HG03108 (cell line): ENCODE measurements around the gene PCSK9.
A peak's percentile ranks its signal among the peaks of the same experiment; 100 is the strongest.

Experiments used
- ATAC-seq: cut with Tn5 transposase; IDR thresholded peaks from one replicate; pipeline ENCODE4 v1.9.1; 2021; ENCODE audit warnings: moderate library complexity; ENCODE audit not compliant: unreplicated experiment

The PCSK9 gene

DNA sequence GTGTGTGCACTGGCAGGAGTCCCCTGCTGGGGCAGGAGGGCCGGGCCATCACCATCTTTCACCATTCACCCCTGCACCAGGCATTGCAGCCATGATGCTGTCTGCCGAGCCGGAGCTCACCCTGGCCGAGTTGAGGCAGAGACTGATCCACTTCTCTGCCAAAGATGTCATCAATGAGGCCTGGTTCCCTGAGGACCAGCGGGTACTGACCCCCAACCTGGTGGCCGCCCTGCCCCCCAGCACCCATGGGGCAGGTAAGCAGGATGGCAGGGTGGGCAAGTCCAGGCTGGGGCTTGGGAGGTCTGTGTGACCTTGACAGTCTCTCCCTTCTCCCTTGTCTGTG, 18.6 kb downstream of the PCSK9 start:
- no peak for ATAC-seq

DNA sequence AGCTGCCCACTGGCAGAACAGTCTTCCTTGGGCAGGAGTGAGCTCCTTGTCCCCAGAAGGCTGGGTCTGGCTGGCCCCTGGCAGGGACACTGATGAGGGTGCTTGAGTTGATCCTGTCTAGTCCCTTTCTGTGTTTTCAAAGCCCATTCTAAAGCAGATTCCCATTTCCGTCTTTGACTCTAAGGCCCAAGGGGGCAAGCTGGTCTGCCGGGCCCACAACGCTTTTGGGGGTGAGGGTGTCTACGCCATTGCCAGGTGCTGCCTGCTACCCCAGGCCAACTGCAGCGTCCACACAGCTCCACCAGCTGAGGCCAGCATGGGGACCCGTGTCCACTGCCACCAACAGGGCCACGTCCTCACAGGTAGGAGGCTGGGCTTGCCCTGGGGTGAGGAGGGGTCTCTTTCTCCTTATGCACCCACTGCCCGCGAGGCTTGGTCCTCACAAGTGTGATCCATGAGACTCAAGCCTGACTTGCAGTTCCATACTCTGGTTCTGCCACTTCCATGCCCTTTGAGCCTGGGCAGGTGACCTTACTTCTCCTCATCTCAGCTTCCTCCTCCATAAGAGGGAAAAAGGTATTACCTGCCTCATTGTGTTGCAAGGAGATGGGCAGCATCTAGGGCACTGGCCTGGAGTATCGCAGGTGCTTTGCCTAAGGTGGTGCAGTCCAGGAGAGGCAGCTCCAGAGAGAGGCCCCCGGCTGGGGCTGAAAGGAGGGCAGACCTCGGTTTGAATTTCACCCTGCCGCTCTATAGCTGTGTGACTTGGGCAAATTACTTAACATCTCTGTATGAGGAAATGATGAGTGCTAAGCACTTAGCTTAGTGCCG, 20.2 kb downstream of the PCSK9 start:
- ATAC-seq: no peak

DNA sequence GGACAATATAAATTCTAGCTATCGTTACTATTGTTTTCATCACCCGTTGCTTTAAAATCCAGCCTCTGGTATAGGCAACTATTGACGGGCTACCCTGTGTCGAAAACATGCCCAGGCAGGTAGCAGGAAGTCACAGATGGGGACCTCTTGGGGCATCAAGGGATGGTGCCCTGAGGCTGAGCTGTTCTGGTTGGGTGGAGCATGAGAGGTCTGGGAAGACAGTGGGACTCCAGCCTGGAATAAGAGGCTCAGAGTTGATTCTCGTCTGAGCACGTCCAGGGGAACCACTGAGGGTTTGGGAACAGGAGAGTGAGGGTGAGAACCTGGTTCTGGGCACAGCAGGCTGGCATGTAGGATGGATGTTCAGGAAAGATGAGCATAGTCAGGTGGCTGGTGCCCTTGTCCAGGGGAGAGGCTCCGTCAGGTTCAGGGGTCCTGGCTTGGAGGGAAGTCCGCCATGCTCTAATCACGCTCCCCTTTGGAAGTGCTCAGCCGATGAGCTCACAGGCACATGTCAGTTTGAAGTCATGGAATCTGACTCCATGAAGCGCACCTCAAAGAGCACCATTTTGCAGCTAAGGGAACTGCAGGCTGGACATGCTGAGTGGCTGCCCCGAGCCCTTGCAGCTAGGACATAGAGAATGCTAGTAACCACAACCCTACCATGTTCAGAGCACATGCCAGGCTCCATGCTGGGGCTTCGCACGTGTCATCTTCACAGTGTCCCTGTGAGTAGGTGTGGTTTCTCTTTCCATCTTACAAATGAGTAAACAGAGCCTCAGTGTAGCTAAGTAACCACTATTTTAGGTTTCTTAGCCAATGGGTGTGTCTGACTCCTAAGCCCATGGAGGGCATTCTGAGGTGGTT, 21.0 kb downstream of the PCSK9 start:
- no peak for ATAC-seq

DNA sequence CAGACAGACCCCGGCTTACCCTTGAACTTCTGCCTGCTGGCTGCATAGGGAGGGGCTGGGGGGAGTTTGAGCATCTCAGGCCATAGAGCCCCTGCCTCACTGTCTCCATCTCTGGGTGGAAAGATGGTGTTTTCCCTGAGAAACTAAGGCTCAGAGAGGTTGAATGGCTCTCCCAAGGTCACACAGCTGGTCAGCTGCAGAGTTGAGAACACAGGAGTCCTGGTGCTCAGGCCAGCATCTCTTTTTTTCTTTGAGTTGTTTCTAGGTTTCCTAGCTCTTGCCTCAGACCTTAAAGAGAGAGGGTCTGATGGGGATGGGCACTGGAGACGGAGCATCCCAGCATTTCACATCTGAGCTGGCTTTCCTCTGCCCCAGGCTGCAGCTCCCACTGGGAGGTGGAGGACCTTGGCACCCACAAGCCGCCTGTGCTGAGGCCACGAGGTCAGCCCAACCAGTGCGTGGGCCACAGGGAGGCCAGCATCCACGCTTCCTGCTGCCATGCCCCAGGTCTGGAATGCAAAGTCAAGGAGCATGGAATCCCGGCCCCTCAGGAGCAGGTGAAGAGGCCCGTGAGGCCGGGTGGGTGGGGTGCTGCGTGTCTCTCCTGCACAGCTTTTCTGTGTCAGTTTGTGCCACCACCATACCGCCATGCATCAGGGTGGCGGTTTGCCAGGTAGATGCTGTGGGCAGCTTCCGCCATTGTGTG, 21.8 kb downstream of the PCSK9 start:
- ATAC-seq: no peak

DNA sequence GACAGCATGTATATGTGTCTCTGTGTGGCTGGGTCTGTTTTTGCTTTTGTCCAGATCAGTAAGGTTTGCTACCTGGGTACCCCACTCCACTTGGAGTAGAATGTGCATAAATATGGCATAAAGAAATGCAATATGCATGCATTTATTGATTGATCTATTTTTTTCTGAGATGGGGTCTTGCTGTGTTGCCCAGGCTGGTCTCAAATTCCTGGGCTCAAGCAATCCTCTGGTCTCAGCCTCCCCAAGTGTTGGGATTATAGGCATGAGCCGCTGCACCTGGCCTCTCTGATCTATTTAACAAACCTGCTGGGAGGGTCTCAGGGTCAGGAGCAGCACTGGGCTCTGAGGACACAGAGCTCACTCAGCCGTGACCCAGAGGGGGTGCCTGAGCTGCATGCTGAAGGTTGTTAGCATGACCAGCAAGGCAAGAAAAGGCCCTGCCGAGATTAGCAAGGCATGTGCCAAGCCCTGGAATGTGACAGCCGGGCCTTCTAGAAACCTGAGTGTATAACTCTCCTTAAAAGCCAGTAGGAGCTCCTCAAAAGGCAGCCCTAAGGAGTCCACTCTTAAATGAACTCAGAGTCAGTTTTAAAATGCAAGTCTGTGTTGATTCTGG, 22.5 kb downstream of the PCSK9 start:
- no peak for ATAC-seq

DNA sequence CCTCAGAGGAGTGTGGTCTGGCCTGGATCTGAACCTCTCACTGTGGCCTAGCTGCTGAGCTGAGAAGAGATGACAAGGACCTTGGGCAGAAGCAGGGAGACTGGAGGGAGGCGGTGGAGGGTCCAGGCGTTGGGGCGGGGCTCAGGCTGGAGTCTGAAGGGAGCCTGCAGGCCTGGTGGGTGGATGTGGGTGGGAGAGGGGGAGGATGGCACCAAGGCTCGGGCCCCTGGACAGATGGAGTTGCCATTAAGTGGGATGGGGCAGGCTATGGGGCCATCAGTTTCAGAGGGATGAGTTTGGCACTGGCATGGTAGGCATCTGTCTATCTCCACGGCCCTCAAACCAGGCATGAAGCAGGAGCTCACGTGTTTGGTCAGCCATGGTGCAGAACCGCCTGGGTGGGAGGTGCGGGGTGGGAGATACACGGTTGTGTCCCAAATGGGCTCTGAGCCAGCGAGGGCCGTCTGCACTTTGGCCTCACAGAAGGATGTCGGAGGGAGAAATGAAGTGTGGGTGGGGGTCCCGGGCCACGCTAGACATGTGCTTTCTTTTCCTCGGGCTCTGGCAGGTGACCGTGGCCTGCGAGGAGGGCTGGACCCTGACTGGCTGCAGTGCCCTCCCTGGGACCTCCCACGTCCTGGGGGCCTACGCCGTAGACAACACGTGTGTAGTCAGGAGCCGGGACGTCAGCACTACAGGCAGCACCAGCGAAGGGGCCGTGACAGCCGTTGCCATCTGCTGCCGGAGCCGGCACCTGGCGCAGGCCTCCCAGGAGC, 23.6 kb downstream of the PCSK9 start:
- ATAC-seq: no peak

DNA sequence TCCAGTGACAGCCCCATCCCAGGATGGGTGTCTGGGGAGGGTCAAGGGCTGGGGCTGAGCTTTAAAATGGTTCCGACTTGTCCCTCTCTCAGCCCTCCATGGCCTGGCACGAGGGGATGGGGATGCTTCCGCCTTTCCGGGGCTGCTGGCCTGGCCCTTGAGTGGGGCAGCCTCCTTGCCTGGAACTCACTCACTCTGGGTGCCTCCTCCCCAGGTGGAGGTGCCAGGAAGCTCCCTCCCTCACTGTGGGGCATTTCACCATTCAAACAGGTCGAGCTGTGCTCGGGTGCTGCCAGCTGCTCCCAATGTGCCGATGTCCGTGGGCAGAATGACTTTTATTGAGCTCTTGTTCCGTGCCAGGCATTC, 24.2 kb downstream of the PCSK9 start:
- no peak for ATAC-seq

DNA sequence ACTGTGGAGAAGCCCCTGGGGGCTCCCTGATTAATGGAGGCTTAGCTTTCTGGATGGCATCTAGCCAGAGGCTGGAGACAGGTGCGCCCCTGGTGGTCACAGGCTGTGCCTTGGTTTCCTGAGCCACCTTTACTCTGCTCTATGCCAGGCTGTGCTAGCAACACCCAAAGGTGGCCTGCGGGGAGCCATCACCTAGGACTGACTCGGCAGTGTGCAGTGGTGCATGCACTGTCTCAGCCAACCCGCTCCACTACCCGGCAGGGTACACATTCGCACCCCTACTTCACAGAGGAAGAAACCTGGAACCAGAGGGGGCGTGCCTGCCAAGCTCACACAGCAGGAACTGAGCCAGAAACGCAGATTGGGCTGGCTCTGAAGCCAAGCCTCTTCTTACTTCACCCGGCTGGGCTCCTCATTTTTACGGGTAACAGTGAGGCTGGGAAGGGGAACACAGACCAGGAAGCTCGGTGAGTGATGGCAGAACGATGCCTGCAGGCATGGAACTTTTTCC, 24.8 kb downstream of the PCSK9 start:
- ATAC-seq: no peak

DNA sequence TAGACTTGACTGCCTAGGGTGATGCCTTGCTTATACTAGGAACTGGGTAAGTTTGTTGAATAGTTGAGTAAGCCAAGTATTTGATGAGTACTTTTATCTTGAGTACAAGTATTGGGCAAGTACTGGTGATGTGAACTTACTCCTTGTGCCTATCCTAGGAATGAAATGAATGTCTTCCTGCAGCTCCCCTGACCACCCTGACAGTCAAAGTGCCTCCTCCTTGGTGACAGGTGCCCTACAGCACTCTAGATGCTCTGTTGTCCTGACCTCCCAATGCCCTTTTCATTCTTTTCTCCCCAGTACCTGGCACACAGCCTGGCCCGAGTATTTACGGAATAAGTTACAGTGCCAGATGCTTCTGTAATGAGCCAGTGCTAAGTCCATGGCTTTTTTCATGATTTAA, 25.5 kb downstream of the PCSK9 start:
- no peak for ATAC-seq

DNA sequence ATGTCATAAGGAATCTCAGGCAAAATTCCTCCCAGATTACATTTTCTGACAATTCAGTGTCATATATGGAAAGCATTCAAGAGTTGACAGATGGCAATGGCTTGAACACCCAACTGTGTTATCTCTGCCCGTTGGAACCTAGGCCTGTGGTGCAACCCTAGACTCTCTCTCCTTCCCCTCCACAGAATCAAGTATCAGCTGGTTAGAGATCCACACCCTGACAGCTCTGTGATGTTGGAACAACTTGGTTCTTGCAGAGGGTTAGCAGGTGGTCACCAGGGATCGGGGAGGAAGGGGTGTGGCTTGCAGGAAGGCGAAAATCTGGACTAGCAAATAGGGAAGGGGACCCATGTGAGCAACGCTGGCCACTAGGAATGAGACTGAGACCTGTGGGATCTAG, 26.3 kb downstream of the PCSK9 start:
- ATAC-seq: no peak

DNA sequence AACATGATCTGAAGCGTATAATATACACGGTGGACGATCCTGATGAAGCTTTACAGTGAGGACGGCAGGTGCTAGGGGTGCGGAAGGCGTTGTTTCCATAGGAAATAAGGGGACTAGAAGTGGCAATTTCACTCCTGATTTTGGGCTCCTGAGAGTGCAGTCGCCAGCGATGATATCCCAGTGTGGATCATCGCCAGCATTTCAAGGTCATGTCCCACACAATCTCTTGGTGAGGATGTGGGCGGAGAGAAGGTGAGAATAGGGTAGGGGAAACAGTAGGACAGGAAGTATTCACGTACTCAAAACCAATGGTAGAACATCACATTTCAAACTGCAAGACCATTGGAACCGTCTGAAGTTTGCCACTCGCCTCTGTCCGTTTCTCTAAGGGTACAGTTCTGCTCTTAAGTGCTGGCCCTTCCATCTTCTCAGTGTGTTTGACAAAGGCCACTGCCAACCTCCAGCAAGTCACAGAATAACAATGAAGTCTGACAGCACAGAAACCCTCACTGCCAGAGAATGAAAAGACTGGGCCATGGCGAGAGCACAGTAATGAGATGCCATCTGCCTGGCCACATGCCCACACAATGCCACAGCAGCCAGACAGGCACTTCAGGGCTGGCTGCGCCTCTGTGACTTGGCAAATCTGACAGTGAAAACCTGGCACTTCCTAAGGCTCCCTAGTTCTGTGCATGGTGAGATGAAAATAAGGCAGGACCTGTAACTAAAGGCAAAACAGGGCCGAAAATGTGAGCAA, 27.9 kb downstream of the PCSK9 start:
- ATAC-seq: no peak

DNA sequence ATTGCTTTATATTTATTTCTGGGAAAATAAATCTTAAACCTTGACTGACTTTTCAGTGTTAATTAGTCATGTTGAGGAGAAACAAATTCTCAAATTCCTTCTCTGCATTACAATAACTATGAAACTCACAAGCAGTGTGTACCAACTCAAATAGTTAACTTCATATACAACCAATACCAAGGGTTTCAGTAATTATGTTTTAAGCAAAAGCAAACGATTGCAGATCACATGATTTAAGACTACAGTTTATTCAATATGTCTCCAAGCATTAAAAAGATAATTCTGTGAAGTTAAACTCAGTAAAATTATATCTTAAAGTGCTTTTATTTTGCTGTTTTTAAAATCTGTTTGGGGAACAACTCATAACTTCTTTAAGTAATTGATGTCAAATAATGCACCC, 28.6 kb downstream of the PCSK9 start:
- ATAC-seq: no peak

DNA sequence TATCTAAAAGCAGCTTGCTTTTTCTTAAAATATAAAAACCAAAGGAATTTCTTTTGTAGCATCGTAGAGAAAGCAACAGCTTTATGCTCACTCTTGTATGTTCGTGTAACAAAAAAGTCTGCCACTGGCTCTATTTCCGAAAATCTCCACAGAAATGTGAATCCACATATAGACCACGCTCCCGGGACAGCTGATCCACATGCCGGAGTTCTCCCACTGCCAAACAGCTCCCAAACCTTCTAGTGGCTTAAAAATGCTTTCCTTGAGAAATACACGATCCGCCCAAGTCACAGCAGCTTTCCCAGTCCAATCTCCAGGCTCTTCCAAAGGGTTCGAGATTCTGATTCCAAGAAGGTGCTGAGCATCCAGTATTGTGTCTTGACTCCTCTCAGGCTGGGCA, 29.3 kb downstream of the PCSK9 start:
- ATAC-seq: no peak

DNA sequence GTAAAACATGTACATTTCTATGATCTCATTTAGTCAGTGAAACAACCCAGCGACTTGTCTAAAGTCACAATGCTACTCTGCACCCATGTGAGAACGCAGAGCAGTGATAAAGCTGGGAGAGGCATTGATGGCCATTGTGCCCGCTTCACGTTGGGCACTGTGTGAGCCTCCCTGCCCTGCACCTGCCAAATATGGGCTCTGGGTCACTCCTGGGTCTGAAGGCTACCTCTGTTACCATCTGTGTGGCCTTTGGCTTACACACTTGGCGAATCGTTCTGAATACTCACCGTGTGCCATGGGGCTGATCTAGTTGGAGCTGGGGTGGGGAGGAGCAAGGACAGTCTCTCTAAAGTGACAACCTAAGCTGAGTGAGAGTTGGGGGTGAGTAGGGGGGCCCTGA, 29.9 kb downstream of the PCSK9 start:
- ATAC-seq: no peak

DNA sequence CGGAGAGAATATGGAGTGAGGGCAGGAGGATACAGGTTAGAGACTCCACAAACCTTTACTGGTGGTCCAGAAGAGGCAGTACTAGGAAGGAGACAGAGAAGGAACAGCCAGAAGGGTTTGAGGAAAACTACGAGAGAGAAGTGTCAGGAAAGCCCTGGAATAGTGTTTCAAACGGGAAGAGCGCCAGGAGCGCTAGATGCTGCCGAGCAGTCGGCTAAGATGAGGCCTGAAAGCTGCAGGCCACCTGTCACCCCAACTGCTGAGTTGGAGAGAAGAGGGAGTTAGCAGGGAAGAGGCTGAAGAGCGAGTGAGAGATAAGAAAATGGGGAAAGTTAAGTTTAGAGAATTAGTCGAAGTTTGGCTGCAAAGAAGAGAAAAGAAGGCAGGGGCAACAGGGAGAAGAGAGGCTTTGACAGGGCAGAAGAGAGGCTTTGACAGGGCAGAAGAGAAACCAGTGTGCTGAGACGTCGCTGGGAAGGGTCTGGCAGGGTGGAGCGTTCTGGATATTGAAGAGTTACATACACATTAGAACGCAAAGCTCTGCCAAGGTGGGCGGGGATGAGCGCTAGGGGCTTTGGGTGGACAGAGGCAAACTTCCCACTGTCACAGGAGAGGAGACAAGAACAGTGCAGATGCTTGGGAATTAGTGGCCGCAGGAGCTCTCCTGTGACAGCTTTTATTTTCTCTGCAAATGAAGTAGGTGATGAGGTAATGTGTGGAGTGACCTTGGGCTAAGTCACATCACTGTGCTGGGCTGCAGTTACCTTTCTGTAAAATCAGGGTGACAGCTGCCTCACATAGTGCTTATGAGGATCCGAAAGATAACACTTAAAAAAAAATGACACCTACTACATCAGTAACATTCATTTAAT, 31.2 kb downstream of the PCSK9 start:
- ATAC-seq: no peak

DNA sequence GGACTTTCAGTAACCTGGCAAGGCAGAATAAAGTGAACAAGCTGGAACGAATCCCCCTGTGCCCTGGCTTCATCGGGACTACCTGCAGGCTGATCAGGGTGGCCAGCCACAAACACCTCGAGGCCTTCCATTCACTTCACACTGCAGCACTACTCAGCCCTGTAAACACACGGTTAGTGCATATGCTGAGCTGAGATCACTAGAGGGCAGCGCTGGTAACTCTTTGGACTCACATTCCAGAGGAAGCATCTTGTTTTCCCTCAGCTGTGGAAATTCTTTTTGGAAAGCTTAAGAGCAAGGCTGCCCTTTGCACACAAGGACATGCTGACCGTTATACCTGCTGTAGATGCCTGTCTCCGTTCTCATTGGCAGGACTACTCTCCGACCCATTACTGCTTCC, 32.1 kb downstream of the PCSK9 start:
- ATAC-seq: no peak

DNA sequence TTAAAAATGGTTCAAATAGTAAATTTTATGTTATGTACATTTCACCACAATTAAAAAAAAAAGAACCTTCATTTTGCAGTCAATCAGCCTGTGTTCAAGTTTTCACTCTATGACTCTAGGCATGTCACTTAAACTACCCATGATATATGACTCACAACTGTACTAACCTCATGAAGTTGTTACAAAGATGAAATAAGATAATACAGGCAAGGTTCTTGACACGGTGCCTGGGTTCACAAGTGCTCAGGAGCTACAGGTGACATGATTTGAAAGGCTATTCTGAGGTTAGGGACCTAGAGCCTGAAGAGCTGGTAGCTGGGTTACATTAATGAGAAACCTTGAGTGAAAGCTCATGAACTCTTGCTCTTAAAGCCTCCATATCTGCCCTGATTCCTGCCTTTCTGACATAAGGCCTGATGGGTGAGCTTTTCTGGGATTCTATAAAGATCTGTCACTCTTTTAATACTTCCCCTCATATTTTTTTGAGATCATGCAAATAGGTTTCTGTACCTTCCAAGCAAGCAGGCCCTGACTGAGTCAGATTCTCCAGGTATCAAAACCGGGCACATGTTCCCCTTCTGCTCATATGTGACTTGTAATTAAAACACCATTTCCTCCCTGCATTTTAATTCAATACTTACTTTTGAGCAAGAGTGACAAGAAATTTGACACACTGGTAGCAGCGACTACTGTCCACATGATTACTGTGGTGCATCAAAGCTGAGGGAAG, 34.0 kb downstream of the PCSK9 start:
- peak; percentile 59 for ATAC-seq

DNA sequence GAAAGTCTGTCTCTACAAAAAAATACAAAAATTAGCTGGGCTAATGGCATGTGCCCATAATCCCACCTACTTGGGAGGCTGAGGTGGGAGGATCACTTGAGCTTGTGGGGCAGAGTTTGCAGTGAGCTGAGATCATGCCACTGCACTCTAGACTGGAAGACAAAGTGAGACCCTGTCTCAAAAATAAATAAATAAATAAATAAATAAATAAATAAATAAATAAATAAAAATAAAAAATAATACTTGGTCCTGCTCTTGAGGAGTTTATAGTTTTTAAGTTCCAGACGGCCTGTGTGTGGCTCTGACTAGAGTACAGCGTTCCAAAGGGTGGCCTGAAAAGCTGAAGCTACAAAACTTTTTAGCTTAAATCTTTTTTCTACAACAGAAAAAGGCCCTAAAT, 35.1 kb downstream of the PCSK9 start:
- no peak for ATAC-seq
